ENCODE data around the gene PPL.

GRCh38 chr16:4855804-4856203 is 81.1 kb downstream of the PPL start:
- TF ChIP-seq POLR2A (IDR thresholded peaks at IDR 0.05; ENCODE audit: borderline replicate concordance, extremely low read depth, insufficient read depth, insufficient read length), result no peak
- no peak for TF ChIP-seq CTCF (IDR thresholded peaks at IDR 0.05 in 2 of 3, conservative IDR thresholded peaks at IDR 0.05 in 1 of 3; ENCODE audit: borderline replicate concordance in 1 of 3, insufficient read depth in 1 of 3, low read depth in 2 of 3, low read length in 2 of 3)
- TF ChIP-seq EZH2phosphoT487 (IDR thresholded peaks at IDR 0.05; ENCODE audit: borderline replicate concordance), result no peak
- no peak for TF ChIP-seq POLR2AphosphoS5 (IDR thresholded peaks at IDR 0.05; ENCODE audit: low read depth, low read length)
- no peak for TF ChIP-seq MAX (IDR thresholded peaks at IDR 0.05)
- no peak for TF ChIP-seq SP1 (IDR thresholded peaks at IDR 0.05; ENCODE audit: low read depth)
- TF ChIP-seq ELF1 (IDR thresholded peaks at IDR 0.05; ENCODE audit: borderline replicate concordance, low read depth), result no peak
- TF ChIP-seq YY1 (IDR thresholded peaks at IDR 0.05; ENCODE audit: extremely low read depth, insufficient replicate concordance, low read depth, low read length), result no peak
- no peak for TF ChIP-seq SIN3A (IDR thresholded peaks at IDR 0.05; ENCODE audit: low read depth)
